ENCODE data around the gene RFX3. TPM values are rescaled to one million over a fixed set of nuclear protein-coding genes. Genes with fewer than 3 reads are reported as not detected.

Gene RFX3
- total and polyA plus RNA-seq, 2 donors (not counting 3 experiments of a cell fraction or from before 2014, with no cell fraction given) = 4.8 to 10.5 TPM

- DNase-seq (ENCODE audit: low read depth, low spot score) (no peak), FAIRE-seq (no peak)
- no peaks in the 10 kb centered on the region for H3K79me2 ChIP-seq (ENCODE audit: control insufficient read depth, insufficient read depth, low read length)
- no peak overlapping the region for H3K9ac ChIP-seq (replicated peaks; ENCODE audit: extremely low read depth, insufficient read depth, low read length)
- no peak for TF ChIP-seq MYC (IDR thresholded peaks at IDR 0.05; ENCODE audit: low read depth, low read length)
- TF ChIP-seq FOS (IDR thresholded peaks at IDR 0.05; ENCODE audit: borderline replicate concordance, insufficient read depth, low read length) = no peak
- TF ChIP-seq GATA2 (IDR thresholded peaks at IDR 0.05; ENCODE audit: insufficient read depth, insufficient read length, low read depth, low read length) = no peak
- TF ChIP-seq MAX (IDR thresholded peaks at IDR 0.05; ENCODE audit: insufficient read depth, insufficient read length) = no peak
- BruUV-seq (replicated peaks) = no TSS peak
- H3K27me3 ChIP-seq (ENCODE audit: control insufficient read depth in 2 of 2, insufficient read depth in 2 of 2, low read length in 2 of 2) = no peaks in the 10 kb centered on the region
- H3K4me3 ChIP-seq (replicated peaks in 1 of 3; ENCODE audit: insufficient read depth in 1 of 3, low read depth in 1 of 3, low read length in 3 of 3) = no peak overlapping the region
- ChIA-PET POLR2A (no interaction called here), CTCF (interaction anchor here (1.8 kb wide), 1 partner anchor 101 kb away, joined by 4 read pairs; no protein-coding TSS in a partner anchor)
- no peaks in the 10 kb centered on the region for H4K20me1 ChIP-seq (replicated peaks; ENCODE audit: control insufficient read depth, extremely low read depth, insufficient read depth, low read length)
- dilution Hi-C loops (cut with MboI; ENCODE audit: extremely low pct_ligation_motif_present, low sequenced_read_pairs) = no loop called here
- no peaks in the 10 kb centered on the region for H3K9me3 ChIP-seq (replicated peaks; ENCODE audit: control insufficient read depth, insufficient read depth, low read length)
- no peak overlapping the region for H2AFZ ChIP-seq (ENCODE audit: low read depth, low read length)
- no peaks in the 10 kb centered on the region for H3K9me1 ChIP-seq (replicated peaks; ENCODE audit: control insufficient read depth, extremely low read depth, insufficient read depth, low read length)
- H3K4me2 ChIP-seq (ENCODE audit: insufficient read depth, low read length) = no peak overlapping the region
- intact Hi-C loops (cut with micrococcal nuclease) = no loop called here
- H3K4me1 ChIP-seq (ENCODE audit: control insufficient read depth, extremely low read depth, insufficient read depth, low read length) = peaks cover 10% of the 10 kb centered on the region
- no peak overlapping the region for H3K27ac ChIP-seq (ENCODE audit: insufficient read depth, low read depth, low read length)
- no peaks in the 10 kb centered on the region for H3K36me3 ChIP-seq (ENCODE audit: control insufficient read depth in 2 of 2, extremely low read depth in 1 of 2, insufficient read depth in 2 of 2, low read length in 2 of 2)
Measured at GRCh38 chr9:3342159-3342777, 183.5 kb downstream of the RFX3 start.

- ChIA-PET POLR2A (no interaction called here), CTCF (interaction anchor here (0.8 to 1.7 kb wide), 6 partner anchors 9 to 104 kb away, joined by 3 to 10 read pairs (median 5); no protein-coding TSS in a partner anchor)
- intact Hi-C loops (cut with micrococcal nuclease) (no loop called here), dilution Hi-C loops (cut with MboI; ENCODE audit: extremely low pct_ligation_motif_present, low sequenced_read_pairs) (no loop called here)
- no peak for TF ChIP-seq MAX (IDR thresholded peaks at IDR 0.05; ENCODE audit: insufficient read depth, insufficient read length)
- TF ChIP-seq MYC (IDR thresholded peaks at IDR 0.05; ENCODE audit: low read depth, low read length) = no peak
- peak; percentile 39 for TF ChIP-seq JUN (IDR thresholded peaks at IDR 0.05; ENCODE audit: borderline replicate concordance, insufficient read depth, insufficient read length, low read depth)
- no peak for TF ChIP-seq GATA2 (IDR thresholded peaks at IDR 0.05; ENCODE audit: insufficient read depth, insufficient read length, low read depth, low read length)
- TF ChIP-seq FOS (IDR thresholded peaks at IDR 0.05; ENCODE audit: borderline replicate concordance, insufficient read depth, low read length) = peak; percentile 22
- Histone ChIP-seq H3K27me3 (ENCODE audit: control insufficient read depth in 2 of 2, insufficient read depth in 2 of 2, low read length in 2 of 2) (no peaks in the 10 kb centered on the region), H3K9ac (replicated peaks; ENCODE audit: extremely low read depth, insufficient read depth, low read length) (no peak overlapping the region), H3K9me1 (replicated peaks; ENCODE audit: control insufficient read depth, extremely low read depth, insufficient read depth, low read length) (no peaks in the 10 kb centered on the region), H3K4me2 (ENCODE audit: insufficient read depth, low read length) (peak overlapping the region; percentile 61), H3K4me1 (ENCODE audit: control insufficient read depth, extremely low read depth, insufficient read depth, low read length) (peaks cover 31% of the 10 kb centered on the region), H3K36me3 (ENCODE audit: control insufficient read depth in 2 of 2, extremely low read depth in 1 of 2, insufficient read depth in 2 of 2, low read length in 2 of 2) (no peaks in the 10 kb centered on the region), H3K4me3 (replicated peaks in 1 of 3; ENCODE audit: insufficient read depth in 1 of 3, low read depth in 1 of 3, low read length in 3 of 3) (no peak overlapping the region), H3K9me3 (replicated peaks; ENCODE audit: control insufficient read depth, insufficient read depth, low read length) (no peaks in the 10 kb centered on the region), H2AFZ (ENCODE audit: low read depth, low read length) (peak overlapping the region; percentile 48), H3K27ac (ENCODE audit: insufficient read depth, low read depth, low read length) (peak overlapping the region; percentile 51), H4K20me1 (replicated peaks; ENCODE audit: control insufficient read depth, extremely low read depth, insufficient read depth, low read length) (no peaks in the 10 kb centered on the region), H3K79me2 (ENCODE audit: control insufficient read depth, insufficient read depth, low read length) (no peaks in the 10 kb centered on the region)
- peak; percentile 81 for FAIRE-seq
- peak; percentile 83 for DNase-seq (ENCODE audit: low read depth, low spot score)
- BruUV-seq (replicated peaks) = no TSS peak
Measured at GRCh38 chr9:3337515-3338225, 188.1 kb downstream of the RFX3 start.
